Measurements from ENCODE around the gene RPS2.

The RPS2 gene

GRCh38 chr16:2007081-2007836, 42.6 kb upstream of the RPS2 start:
- no peak for TF ChIP-seq CTCF (conservative IDR thresholded peaks at IDR 0.05; ENCODE audit: low read depth, low read length)
- no peak overlapping the region for H3K4me3 ChIP-seq (ENCODE audit: low read length)
- DNase-seq (ENCODE audit: low read depth) = no peak

GRCh38 chr16:2006317-2006716, 41.7 kb upstream of the RPS2 start:
- no peak for DNase-seq (ENCODE audit: low read depth)
- TF ChIP-seq CTCF (conservative IDR thresholded peaks at IDR 0.05; ENCODE audit: low read depth, low read length) = no peak
- H3K4me3 ChIP-seq (ENCODE audit: low read length) = no peak overlapping the region

- DNase-seq (ENCODE audit: low read depth) = no peak
- no peak overlapping the region for H3K4me3 ChIP-seq (ENCODE audit: low read length)
- no peak for TF ChIP-seq CTCF (conservative IDR thresholded peaks at IDR 0.05; ENCODE audit: low read depth, low read length)
These were observed 41.0 kb upstream of the RPS2 start for GRCh38 chr16:2005646-2006045.

GRCh38 chr16:2004795-2005517, 40.3 kb upstream of the RPS2 start:
- TF ChIP-seq CTCF (conservative IDR thresholded peaks at IDR 0.05; ENCODE audit: low read depth, low read length) = no peak
- no peak overlapping the region for H3K4me3 ChIP-seq (ENCODE audit: low read length)
- DNase-seq (ENCODE audit: low read depth) = no peak

GRCh38 chr16:2003827-2004641, 39.4 kb upstream of the RPS2 start:
- H3K4me3 ChIP-seq (ENCODE audit: low read length) = no peak overlapping the region
- DNase-seq (ENCODE audit: low read depth) = peak; percentile 63
- TF ChIP-seq CTCF (conservative IDR thresholded peaks at IDR 0.05; ENCODE audit: low read depth, low read length) = peak; percentile 98

GRCh38 chr16:2003231-2003826, 38.7 kb upstream of the RPS2 start:
- TF ChIP-seq CTCF (conservative IDR thresholded peaks at IDR 0.05; ENCODE audit: low read depth, low read length) = no peak
- no peak for DNase-seq (ENCODE audit: low read depth)
- H3K4me3 ChIP-seq (ENCODE audit: low read length) = no peak overlapping the region

Measured in retinal pigment epithelial cell (primary cell).